Stimulated activated CD4-positive, alpha-beta T cell treated with anti-CD3 and anti-CD28 coated beads, Interleukin-4, amount 100 ng/mL, for 4 hours (primary cell): ENCODE results near the gene JAGN1.
"Not testable (repeated sequence)": the region's sequence is repeated elsewhere in the genome, so short reads cannot be mapped to it uniquely, and the experiment has no call there.

Source experiments
- DNase-seq, 2 experiments: peaks; one replicate each; pipeline ENCODE4 v3.0.0-alpha.2; 2020

JAGN1 gene

GRCh38 chr3:9918261-9919038, 28.0 kb downstream of the JAGN1 start:
- DNase-seq = no peak

DNA sequence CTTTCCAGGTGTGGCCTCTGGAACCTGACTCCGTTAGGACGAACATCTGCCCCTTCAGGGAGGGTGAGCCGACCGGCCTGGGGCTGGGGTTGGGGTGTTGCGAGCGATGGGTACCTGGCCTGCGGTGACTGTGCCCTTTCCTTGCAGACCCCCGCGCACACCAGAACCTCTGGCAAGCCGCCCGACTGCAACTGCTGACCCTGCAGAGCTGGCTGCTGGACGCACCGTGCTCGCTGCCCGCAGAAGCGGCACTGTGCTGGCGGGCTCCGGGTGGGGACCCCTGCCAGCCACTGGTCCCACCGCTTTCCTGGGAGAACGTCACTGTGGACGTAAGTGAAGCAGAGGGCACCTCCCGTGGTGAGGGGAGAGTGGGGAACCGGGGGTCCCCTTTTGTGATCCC, 37.7 kb downstream of the JAGN1 start:
- DNase-seq = no peak

GRCh38 chr3:9930804-9931418, 40.5 kb downstream of the JAGN1 start:
- no peak for DNase-seq

DNA sequence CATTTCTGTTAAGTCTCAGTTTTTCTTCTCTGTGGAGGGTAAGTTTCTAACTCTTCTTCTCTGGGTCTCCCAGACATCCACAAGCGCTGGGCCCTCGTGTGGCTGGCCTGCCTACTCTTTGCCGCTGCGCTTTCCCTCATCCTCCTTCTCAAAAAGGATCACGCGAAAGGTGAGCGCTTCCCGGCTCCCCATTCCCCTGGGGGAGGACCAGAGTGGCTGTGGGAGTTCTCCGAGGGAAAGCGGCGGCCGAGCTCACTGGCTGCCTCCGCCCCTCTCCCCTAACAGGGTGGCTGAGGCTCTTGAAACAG, 42.1 kb downstream of the JAGN1 start:
- DNase-seq = no peak

DNA sequence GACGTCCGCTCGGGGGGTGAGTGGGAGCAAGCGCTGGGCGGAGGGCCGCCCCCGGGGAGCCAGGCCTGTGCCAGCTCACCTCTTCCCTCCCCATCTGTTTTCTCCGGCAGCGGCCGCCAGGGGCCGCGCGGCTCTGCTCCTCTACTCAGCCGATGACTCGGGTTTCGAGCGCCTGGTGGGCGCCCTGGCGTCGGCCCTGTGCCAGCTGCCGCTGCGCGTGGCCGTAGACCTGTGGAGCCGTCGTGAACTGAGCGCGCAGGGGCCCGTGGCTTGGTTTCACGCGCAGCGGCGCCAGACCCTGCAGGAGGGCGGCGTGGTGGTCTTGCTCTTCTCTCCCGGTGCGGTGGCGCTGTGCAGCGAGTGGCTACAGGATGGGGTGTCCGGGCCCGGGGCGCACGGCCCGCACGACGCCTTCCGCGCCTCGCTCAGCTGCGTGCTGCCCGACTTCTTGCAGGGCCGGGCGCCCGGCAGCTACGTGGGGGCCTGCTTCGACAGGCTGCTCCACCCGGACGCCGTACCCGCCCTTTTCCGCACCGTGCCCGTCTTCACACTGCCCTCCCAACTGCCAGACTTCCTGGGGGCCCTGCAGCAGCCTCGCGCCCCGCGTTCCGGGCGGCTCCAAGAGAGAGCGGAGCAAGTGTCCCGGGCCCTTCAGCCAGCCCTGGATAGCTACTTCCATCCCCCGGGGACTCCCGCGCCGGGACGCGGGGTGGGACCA, 42.6 kb downstream of the JAGN1 start:
- peak; percentile 88 to 93 for DNase-seq

DNA sequence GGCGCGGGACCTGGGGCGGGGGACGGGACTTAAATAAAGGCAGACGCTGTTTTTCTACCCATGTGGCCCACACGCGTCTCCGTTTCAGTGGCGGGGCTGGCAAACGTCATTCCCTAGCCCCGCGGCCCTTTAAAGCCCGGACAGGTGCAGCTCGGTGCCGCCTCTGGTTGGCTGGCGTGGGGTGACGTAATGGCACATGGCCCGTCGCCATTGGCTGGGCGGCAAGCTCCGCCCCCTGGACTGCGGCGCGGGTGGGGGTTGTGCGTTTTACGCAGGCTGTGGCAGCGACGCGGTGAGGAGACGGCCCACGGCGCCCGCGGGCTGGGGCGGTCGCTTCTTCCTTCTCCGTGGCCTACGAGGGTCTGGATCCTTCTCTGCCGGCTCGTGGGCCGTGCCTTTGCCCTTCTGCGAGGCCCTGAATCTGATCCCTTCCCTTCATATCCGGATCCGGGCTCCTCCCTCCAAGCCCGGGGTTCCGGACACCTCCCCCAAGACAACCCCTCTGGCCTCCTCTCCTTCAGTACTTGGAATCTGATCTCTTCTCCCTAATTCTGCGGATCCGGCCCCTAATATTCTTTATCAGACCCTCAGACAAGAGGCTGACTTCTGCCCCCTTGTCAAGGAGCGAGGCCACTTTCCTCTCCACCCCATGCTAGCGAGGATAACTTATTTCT, 43.3 kb downstream of the JAGN1 start, which contains the start of gene CRELD1:
TSS of gene CRELD1 (plus strand) at position 274 of the 674 bp plus-strand sequence. CDS start 605 bp downstream, outside the sequence.
- peak; percentile 96 to 98 for DNase-seq

DNA sequence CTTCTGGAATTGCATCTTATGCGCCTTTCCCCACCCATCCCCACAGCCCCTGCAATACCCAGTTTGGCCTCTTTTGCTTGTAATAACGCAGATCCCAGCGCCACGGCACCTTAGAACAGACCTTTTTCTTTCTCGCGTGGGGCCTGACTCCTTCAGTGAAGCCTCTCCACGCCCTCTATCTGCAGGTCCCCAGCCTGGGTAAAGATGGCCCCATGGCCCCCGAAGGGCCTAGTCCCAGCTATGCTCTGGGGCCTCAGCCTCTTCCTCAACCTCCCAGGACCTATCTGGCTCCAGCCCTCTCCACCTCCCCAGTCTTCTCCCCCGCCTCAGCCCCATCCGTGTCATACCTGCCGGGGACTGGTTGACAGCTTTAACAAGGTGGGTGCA, 43.8 kb downstream of the JAGN1 start:
- DNase-seq = no peak

DNA sequence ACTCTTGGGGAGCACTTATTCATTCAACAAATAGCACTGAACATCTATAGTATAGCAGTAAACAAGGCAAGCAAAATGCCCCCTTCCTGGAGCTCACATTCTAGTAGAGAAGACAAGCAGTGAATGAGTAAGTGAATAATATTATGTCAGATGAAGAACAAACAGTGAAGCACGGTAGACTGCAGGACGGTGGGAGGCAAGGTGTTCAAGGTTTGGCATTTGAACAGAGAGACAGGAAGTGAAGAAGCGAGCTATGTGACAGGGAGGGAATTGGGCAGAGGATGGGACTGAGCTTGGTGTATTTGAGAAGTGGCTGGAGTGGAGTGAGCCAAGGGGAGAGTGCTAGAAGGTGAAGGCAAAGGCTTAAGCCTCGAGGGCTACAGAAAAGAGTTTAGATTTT, 44.6 kb downstream of the JAGN1 start:
- no peak for DNase-seq

- no peak for DNase-seq
Measured at GRCh38 chr3:9935966-9936510, 45.6 kb downstream of the JAGN1 start.

- DNase-seq = no peak
Measured at GRCh38 chr3:9937486-9938238, 47.3 kb downstream of the JAGN1 start.

- no peak for DNase-seq
Measured at GRCh38 chr3:9938966-9939365, 48.6 kb downstream of the JAGN1 start.

- not testable (repeated sequence) for DNase-seq
Measured at GRCh38 chr3:9939906-9940305, 49.5 kb downstream of the JAGN1 start.

DNA sequence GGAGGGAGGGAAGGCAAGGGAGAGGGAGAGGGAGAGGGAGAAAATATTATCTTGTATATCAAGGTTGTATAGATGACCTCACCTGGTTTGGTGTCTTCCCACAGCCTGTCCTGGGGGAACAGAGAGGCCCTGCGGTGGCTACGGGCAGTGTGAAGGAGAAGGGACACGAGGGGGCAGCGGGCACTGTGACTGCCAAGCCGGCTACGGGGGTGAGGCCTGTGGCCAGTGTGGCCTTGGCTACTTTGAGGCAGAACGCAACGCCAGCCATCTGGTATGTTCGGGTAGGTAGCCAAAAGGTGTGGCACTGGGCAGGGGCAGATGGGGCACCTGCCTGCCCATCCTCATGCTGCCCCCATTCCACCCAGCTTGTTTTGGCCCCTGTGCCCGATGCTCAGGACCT, 50.3 kb downstream of the JAGN1 start:
- no peak for DNase-seq

GRCh38 chr3:9942164-9942563, 51.8 kb downstream of the JAGN1 start:
- no peak for DNase-seq

- no peak for DNase-seq
Measured at GRCh38 chr3:9942934-9943690, 52.7 kb downstream of the JAGN1 start.
